Adrenal gland (tissue), 12 donors: ENCODE data around the gene SH3RF2. TPM values are rescaled to one million over a fixed set of nuclear protein-coding genes. Genes with fewer than 3 reads are reported as not detected.
"Not testable (repeated sequence)": the region's sequence is repeated elsewhere in the genome, so short reads cannot be mapped to it uniquely, and the experiment has no call there.

Source experiments
- DNase-seq, 7 donors: peaks; one replicate each; pipeline ENCODE4 v3.0.0-alpha.2; 2019 to 2020
- H3K27ac ChIP-seq, 5 donors: fragments of 200-600 bp; sonication (generic) in 4 of 5; 1 replicate in 3 of 5; 2 replicates in 2 of 5; pipeline versions ENCODE4 v1.5.1 to v1.8.0; 2016 to 2020; ENCODE audit warnings: mild to moderate bottlenecking in 1 of 5
- H3K27me3 ChIP-seq: fragments of 200-600 bp; 2 replicates; pipeline ENCODE4 v1.8.0; 2021
- H3K36me3 ChIP-seq, 2 donors: fragments of 200-600 bp; replicated peaks in 1 of 2; 1 replicate in 1 of 2; 2 replicates in 1 of 2; pipeline versions ENCODE4 v1.5.1 to v1.8.0; 2018 to 2022
- H3K4me1 ChIP-seq, 2 donors: fragments of 200-600 bp; replicated peaks in 1 of 2; 1 replicate in 1 of 2; 2 replicates in 1 of 2; pipeline versions ENCODE4 v1.5.1 to v1.8.0; 2018 to 2021
- H3K4me3 ChIP-seq, 4 donors: fragments of 200-600 bp; sonication (generic) in 3 of 4; one replicate each; pipeline ENCODE4 v1.5.1; 2016 to 2018
- H3K9me3 ChIP-seq, 3 donors: fragments of 200-600 bp; sonication (generic) in 1 of 3; replicated peaks in 1 of 3; 1 replicate in 2 of 3; 2 replicates in 1 of 3; pipeline versions ENCODE4 v1.5.1 to v1.8.0; 2016 to 2021
- POLR2A ChIP-seq, 2 donors: fragments of 450-650 bp; IDR thresholded peaks; one replicate each; pipeline ENCODE4 v1.6.1; 2017; ENCODE audit warnings: antibody characterized with exemption in 2 of 2, mild to moderate bottlenecking in 2 of 2, moderate library complexity in 1 of 2
- WGBS, 4 donors: extraction: QIAGEN DNeasy Blood & Tissue Kit in 2 of 4; methylation state at CpG; one replicate each; pipeline versions ENCODE4 v1.1.5 to v1.1.7; 2013 to 2017; 5-methylcytosine and 5-hydroxymethylcytosine counted together
- intact Hi-C, 2 donors: fragments of 100-400 bp; cut with DNase I; formaldehyde crosslinking; loops; one replicate each; pipeline versions ENCODE4 v1.14.1 to v1.15.0; 2022 to 2023
- polyA plus RNA-seq, 3 donors: library from polyadenylated mRNA; stranded (reverse); fragments of 200-250 nt in 2 of 3; fragments of 350-450 nt in 1 of 3; fragmentation: Illumina TruSeq in 1 of 3; extraction: RNeasy Lipid Tissue Mini Kit (QIAGEN cat#74804) in 1 of 3; gene quantifications; one replicate each; pipeline ENCODE4 v1.2.3, GENCODE V29; 2013 to 2014
- total RNA-seq, 9 donors: library from RNA; depleted of rRNA in 4 of 9; stranded (reverse); fragments of >200 nt in 4 of 9; fragments of 120-200 nt in 1 of 9; fragmentation: NEBNext Ultra II Directional in 1 of 9; extraction: Animal tissue kit (Norgen Biotek cat#: 25700) in 1 of 9; gene quantifications; one replicate each; pipeline versions ENCODE4 v1.1.0 to v1.2.4, GENCODE V29; 2013 to 2023
- TF ChIP-seq, protein P1 (sequence below), 6 experiments: fragments of 450-650 bp in 4 of 6; fragments of 200-600 bp in 2 of 6; sonication (generic) in 1 of 6; IDR thresholded peaks; 1 replicate in 5 of 6; 2 replicates in 1 of 6; pipeline versions ENCODE4 v1.5.1 to v1.8.0; 2016 to 2021; ENCODE audit warnings: antibody characterized with exemption in 6 of 6, mild to moderate bottlenecking in 2 of 6, moderate library complexity in 1 of 6
- donor health status: healthy with polysubstance abuse.
- donor health status: Bipolar disorder and iron deficiency.
- donor health status: DM: yes; HTN: yes; CAD: no.
- donor health status: DM: no; HTN: no; CAD: no.
- donor health status: DM: no; HTN: no; CAD: no.
- donor health status: DM: yes; HTN: yes; CAD: no.

SH3RF2 gene
- total and polyA plus RNA-seq, 12 donors, result 0.60 to 3.8 (median 1.2) TPM

DNA sequence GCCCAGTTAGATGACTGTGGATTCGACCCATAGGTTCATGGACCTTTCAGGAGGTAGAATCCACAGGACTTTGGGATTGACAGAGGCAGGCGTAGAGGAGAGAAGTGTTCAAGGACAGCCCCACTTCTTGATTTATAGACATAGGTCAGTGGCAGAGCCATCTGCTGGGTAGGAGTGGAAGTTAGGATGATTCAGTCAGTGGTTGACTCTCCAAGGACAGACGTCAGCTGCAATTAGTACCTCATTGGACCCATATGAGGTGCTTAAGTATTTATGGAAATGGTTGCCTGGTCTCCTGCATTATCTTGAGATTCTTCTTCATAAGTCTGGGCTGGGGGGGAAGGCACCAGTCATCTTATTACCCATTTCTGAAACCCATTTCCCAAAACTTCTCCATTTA is 70.9 kb downstream of the SH3RF2 start:
- WGBS, 4 donors, result 29 to 37% (median 30%) methylated on average over 3 of the region's 3 CpGs
- H3K9me3 ChIP-seq, result no peaks in the 10 kb centered on the region
- no peak for TF ChIP-seq POLR2A (IDR thresholded peaks at IDR 0.05)
- TF ChIP-seq, protein P1, sequence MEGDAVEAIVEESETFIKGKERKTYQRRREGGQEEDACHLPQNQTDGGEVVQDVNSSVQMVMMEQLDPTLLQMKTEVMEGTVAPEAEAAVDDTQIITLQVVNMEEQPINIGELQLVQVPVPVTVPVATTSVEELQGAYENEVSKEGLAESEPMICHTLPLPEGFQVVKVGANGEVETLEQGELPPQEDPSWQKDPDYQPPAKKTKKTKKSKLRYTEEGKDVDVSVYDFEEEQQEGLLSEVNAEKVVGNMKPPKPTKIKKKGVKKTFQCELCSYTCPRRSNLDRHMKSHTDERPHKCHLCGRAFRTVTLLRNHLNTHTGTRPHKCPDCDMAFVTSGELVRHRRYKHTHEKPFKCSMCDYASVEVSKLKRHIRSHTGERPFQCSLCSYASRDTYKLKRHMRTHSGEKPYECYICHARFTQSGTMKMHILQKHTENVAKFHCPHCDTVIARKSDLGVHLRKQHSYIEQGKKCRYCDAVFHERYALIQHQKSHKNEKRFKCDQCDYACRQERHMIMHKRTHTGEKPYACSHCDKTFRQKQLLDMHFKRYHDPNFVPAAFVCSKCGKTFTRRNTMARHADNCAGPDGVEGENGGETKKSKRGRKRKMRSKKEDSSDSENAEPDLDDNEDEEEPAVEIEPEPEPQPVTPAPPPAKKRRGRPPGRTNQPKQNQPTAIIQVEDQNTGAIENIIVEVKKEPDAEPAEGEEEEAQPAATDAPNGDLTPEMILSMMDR (IDR thresholded peaks at IDR 0.05), result no peak
- H3K4me1 ChIP-seq, result peaks cover 0 to 5% of the 10 kb centered on the region in 2 donors
- no peak overlapping the region for H3K4me3 ChIP-seq
- no peaks in the 10 kb centered on the region for H3K27me3 ChIP-seq
- DNase-seq, result peak; percentile 23 to 55 (median 41)
- no peaks in the 10 kb centered on the region for H3K36me3 ChIP-seq
- intact Hi-C loops, result no loop called here
- H3K27ac ChIP-seq, result no peak overlapping the region

GRCh38 chr5:146007989-146008388 is 71.6 kb downstream of the SH3RF2 start:
- Histone ChIP-seq H3K27me3 (no peaks in the 10 kb centered on the region), H3K9me3 (no peaks in the 10 kb centered on the region), H3K4me1 (peaks cover 0 to 5% of the 10 kb centered on the region in 2 donors), H3K4me3 (no peak overlapping the region), H3K27ac (no peak overlapping the region), H3K36me3 (no peaks in the 10 kb centered on the region)
- DNase-seq, result no peak
- TF ChIP-seq, protein P1 (IDR thresholded peaks at IDR 0.05), result no peak
- TF ChIP-seq POLR2A (IDR thresholded peaks at IDR 0.05), result no peak
- intact Hi-C loops, result no loop called here
- WGBS, 4 donors, result 63 to 84% (median 78%) methylated on average over 4 of the region's 4 CpGs

GRCh38 chr5:146009020-146009419 is 72.6 kb downstream of the SH3RF2 start:
- H3K27me3 ChIP-seq, result no peaks in the 10 kb centered on the region
- no peaks in the 10 kb centered on the region for H3K9me3 ChIP-seq
- no peak for DNase-seq
- no peaks in the 10 kb centered on the region for H3K36me3 ChIP-seq
- intact Hi-C loops, result no loop called here
- no peak overlapping the region for H3K27ac ChIP-seq
- WGBS, 4 donors, result 84 to 96% (median 86%) methylated on average over 1 of the region's 1 CpG
- no peak overlapping the region for H3K4me3 ChIP-seq
- TF ChIP-seq, protein P1 (IDR thresholded peaks at IDR 0.05), result no peak
- no peak for TF ChIP-seq POLR2A (IDR thresholded peaks at IDR 0.05)
- peaks cover 0 to 5% of the 10 kb centered on the region in 2 donors for H3K4me1 ChIP-seq

DNA sequence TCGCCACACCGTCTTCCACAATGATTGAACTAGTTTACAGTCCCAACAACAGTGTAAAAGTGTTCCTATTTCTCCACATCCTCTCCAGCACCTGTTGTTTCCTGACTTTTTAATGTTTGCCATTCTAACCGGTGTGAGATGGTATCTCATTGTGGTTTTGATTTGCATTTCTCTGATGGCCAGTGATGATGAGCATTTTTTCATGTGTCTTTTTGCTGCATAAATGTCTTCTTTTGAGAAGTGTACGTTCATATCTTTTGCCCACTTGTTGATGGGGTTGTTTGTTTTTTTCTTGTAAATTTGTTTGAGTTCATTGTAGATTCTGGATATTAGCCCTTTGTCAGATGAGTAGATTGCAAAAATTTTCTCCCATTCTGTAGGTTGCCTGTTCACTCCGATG is 74.1 kb downstream of the SH3RF2 start:
- intact Hi-C loops, H3K27ac ChIP-seq, H3K4me3 ChIP-seq, H3K36me3 ChIP-seq, H3K4me1 ChIP-seq, H3K9me3 ChIP-seq, DNase-seq, H3K27me3 ChIP-seq: not testable (repeated sequence)
- WGBS, 4 donors, result 69 to 85% (median 79%) methylated on average over 5 of the region's 5 CpGs

DNA sequence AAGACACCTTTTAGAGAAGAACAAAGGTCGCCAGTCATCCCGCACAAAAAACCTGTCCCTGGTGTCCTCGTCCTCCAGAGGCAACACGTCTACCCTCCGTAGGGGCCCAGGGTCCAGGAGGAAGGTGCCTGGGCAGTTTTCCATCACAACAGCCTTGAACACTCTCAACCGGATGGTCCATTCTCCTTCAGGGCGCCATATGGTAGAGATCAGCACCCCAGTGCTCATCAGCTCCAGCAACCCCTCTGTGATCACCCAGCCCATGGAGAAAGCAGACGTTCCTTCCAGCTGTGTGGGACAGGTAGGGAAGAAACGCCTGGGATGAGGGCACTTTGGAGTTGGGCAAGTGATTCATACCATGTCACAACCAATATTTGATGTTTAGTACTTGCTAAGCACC is 77.4 kb downstream of the SH3RF2 start:
- no peaks in the 10 kb centered on the region for H3K9me3 ChIP-seq
- H3K27me3 ChIP-seq, result no peaks in the 10 kb centered on the region
- intact Hi-C loops, result no loop called here
- H3K27ac ChIP-seq, result no peak overlapping the region
- TF ChIP-seq, protein P1 (IDR thresholded peaks at IDR 0.05), result no peak
- TF ChIP-seq POLR2A (IDR thresholded peaks at IDR 0.05), result no peak
- no peaks in the 10 kb centered on the region for H3K36me3 ChIP-seq
- 69 to 91% (median 82%) methylated on average over 7 to 9 of the region's 9 CpGs for WGBS, 4 donors
- no peak for DNase-seq
- H3K4me3 ChIP-seq, result no peak overlapping the region
- H3K4me1 ChIP-seq, result no peaks in the 10 kb centered on the region
